Measurements from ENCODE around the gene CCDC121. TPM values are rescaled to one million over a fixed set of nuclear protein-coding genes. Genes with fewer than 3 reads are reported as not detected.
"Not testable (repeated sequence)": the region's sequence is repeated elsewhere in the genome, so short reads cannot be mapped to it uniquely, and the experiment has no call there.

CCDC121 gene
- total and polyA plus RNA-seq, 12 donors, result 0.51 to 46.9 (median 3.6) TPM

DNA sequence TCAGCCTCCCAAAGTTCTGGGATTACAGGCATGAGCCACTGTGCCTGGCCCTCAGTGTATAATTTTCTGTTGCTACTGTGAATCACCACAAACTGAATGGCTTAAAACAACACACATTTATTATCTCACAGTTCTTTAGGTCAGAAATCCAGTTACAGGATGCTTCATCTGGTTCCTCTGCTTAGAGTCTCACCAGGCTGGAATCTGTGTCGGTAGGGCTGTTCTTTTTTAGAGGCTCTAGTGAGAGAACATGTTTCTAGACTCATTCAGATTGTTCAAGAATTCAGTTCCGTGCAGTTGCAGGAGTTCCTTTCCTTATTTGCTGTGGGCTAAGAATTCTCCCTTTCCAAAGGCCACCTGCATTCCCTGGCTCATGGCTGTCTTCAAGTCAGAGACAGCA lies 22.2 kb downstream of the CCDC121 start:
- TF ChIP-seq POLR2A (IDR thresholded peaks at IDR 0.05), result no peak
- TF ChIP-seq, protein P1, sequence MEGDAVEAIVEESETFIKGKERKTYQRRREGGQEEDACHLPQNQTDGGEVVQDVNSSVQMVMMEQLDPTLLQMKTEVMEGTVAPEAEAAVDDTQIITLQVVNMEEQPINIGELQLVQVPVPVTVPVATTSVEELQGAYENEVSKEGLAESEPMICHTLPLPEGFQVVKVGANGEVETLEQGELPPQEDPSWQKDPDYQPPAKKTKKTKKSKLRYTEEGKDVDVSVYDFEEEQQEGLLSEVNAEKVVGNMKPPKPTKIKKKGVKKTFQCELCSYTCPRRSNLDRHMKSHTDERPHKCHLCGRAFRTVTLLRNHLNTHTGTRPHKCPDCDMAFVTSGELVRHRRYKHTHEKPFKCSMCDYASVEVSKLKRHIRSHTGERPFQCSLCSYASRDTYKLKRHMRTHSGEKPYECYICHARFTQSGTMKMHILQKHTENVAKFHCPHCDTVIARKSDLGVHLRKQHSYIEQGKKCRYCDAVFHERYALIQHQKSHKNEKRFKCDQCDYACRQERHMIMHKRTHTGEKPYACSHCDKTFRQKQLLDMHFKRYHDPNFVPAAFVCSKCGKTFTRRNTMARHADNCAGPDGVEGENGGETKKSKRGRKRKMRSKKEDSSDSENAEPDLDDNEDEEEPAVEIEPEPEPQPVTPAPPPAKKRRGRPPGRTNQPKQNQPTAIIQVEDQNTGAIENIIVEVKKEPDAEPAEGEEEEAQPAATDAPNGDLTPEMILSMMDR (IDR thresholded peaks at IDR 0.05), result no peak
- no peak for DNase-seq
- intact Hi-C loops (cut with DNase I), result no loop called here
- Histone ChIP-seq H3K4me3 (no peak overlapping the region), H3K27me3 (no peaks in the 10 kb centered on the region), H3K36me3 (replicated peaks in 1 of 2) (peaks cover 0 to 61% of the 10 kb centered on the region in 2 donors), H3K9me3 (replicated peaks in 1 of 3) (no peaks in the 10 kb centered on the region), H3K4me1 (replicated peaks in 1 of 2) (peaks cover 5 to 6% of the 10 kb centered on the region in 2 donors), H3K27ac (no peak overlapping the region)
- 89 to 93% (median 92%) methylated on average over 2 of the region's 2 CpGs for WGBS, 4 donors

DNA sequence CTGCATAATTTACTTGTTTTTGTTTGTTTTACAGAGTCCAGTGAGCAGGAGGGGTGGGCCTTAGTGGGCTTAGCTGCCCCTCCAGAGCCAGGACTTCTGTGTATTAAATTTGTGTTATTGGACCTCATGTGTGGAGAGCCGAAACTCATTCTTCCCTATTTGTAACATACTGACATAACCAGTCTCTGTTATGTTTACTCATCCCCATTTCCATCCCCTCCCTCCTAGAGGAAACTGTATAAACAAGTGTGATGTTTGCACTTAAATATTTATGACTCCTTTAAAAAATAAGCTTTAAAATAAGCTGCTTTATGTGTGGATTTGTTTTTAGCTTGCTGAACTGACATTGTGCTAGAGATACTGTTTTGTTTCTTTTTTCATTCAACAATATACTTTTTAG lies 32.2 kb downstream of the CCDC121 start:
- H3K36me3 ChIP-seq (replicated peaks in 1 of 2), result peaks cover 0 to 3% of the 10 kb centered on the region in 2 donors
- intact Hi-C loops (cut with DNase I), result no loop called here
- no peaks in the 10 kb centered on the region for H3K27me3 ChIP-seq
- no peak for TF ChIP-seq POLR2A (IDR thresholded peaks at IDR 0.05)
- TF ChIP-seq, protein P1 (IDR thresholded peaks at IDR 0.05), result no peak
- H3K27ac ChIP-seq, result no peak overlapping the region
- no peak overlapping the region for H3K4me3 ChIP-seq
- no peak for DNase-seq
- peaks cover 0 to 7% (median 0%) of the 10 kb centered on the region in 3 donors for H3K9me3 ChIP-seq (replicated peaks in 1 of 3)
- 94 to 95% (median 95%) methylated on average over 1 of the region's 1 CpG for WGBS, 4 donors
- peaks cover 0 to 7% of the 10 kb centered on the region in 2 donors for H3K4me1 ChIP-seq (replicated peaks in 1 of 2)

DNA sequence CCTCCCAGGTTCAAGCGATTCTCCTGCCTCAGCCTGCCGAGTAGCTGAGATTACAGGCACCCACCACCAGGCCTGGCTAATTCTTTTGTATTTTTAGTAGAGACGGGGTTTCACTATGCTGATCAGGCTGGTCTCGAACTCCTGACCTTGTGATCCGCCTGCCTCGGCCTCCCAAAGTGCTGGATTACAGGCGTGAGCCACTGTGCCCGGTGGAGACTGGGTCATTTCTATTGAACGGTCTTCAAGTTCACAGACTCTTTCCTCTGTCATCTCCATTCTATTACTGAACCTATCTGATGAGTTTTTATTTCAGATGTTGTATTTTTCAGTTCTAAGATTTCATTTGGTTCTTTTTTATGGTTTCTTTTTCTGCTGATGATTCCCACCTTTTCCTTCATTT lies 33.4 kb downstream of the CCDC121 start:
- H3K4me3 ChIP-seq; DNase-seq; H3K4me1 ChIP-seq (replicated peaks in 1 of 2); intact Hi-C loops (cut with DNase I); H3K27me3 ChIP-seq; H3K36me3 ChIP-seq (replicated peaks in 1 of 2); H3K27ac ChIP-seq: not testable (repeated sequence)
- H3K9me3 ChIP-seq (replicated peaks in 1 of 3), result peaks cover 0 to 14% (median 0%) of the 10 kb centered on the region in 3 donors
- WGBS, 4 donors, result 97 to 99% (median 98%) methylated on average over 9 of the region's 9 CpGs

DNA sequence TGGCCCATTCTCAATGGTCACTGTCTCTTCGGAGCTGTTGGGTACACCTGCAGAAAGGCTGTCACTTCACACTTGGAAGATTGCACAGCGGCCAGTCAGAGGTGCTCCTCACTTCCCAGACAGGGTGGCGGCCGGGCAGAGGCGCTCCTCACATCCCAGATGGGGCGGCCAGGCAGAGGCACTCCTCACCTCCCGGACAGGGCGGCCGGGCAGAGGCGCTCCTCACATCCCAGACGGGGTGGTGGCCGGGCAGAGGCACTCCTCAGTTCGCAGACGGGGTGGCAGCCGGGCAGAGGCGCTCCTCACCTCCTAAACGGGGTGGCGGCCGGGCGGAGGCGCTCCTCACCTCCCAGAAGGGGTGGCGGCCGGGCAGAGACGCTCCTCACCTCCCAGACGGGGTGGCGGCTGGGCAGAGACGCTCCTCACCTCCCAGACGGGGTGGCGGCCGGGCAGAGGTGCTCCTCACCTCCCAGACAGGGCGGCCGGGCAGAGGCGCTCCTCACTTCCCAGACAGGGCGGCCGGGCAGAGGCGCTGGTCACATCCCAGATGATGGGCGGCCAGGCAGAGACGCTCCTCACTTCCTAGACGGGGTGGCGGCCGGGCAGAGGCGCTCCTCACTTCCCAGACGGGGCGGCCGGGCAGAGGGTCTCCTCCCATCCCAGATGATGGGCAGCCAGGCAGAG lies 34.6 kb downstream of the CCDC121 start:
- H3K27me3 ChIP-seq; H3K4me1 ChIP-seq (replicated peaks in 1 of 2); intact Hi-C loops (cut with DNase I); DNase-seq; H3K27ac ChIP-seq; H3K36me3 ChIP-seq (replicated peaks in 1 of 2); H3K4me3 ChIP-seq: not testable (repeated sequence)
- 95 to 98% (median 97%) methylated on average over 10 to 45 of the region's 45 CpGs for WGBS, 4 donors
- H3K9me3 ChIP-seq (replicated peaks in 1 of 3), result peaks cover 0 to 18% (median 0%) of the 10 kb centered on the region in 3 donors

DNA sequence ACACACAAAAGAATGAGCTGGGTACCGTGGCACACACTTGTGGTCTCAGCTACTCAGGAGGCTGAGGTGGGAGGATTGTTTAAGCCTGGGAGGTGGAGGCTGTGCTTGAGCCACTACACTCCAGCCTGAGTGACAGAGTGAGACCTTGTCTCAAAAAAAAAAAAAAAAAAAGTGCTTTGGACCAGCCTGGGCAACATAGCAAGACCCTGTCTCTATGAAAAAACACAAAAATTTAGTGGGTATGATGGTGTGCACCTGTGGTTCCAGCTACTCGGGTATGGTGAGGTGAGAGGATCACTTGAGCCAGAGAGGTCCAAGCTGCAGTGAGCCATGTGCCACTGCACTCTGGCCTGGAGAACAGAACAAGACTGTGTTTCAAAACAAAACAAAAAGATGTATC lies 35.6 kb downstream of the CCDC121 start:
- DNase-seq, result no peak
- 96 to 100% (median 99%) methylated on average over 2 of the region's 2 CpGs for WGBS, 4 donors
- Histone ChIP-seq H3K27ac (no peak overlapping the region), H3K27me3 (no peaks in the 10 kb centered on the region), H3K4me3 (no peak overlapping the region), H3K9me3 (replicated peaks in 1 of 3) (peaks cover 0 to 18% (median 0%) of the 10 kb centered on the region in 3 donors), H3K36me3 (replicated peaks in 1 of 2) (no peaks in the 10 kb centered on the region), H3K4me1 (replicated peaks in 1 of 2) (no peaks in the 10 kb centered on the region)
- TF ChIP-seq POLR2A (IDR thresholded peaks at IDR 0.05), result no peak
- TF ChIP-seq, protein P1 (IDR thresholded peaks at IDR 0.05), result no peak
- intact Hi-C loops (cut with DNase I), result no loop called here
